IPS DF 19.7 (cell line): ENCODE measurements around the gene NANOS3.
"Not testable (repeated sequence)": the region's sequence is repeated elsewhere in the genome, so short reads cannot be mapped to it uniquely, and the experiment has no call there.

Experiments
- DNase-seq: peaks from one replicate; pipeline ENCODE4 v3.0.0-alpha.2; 2013; ENCODE audit warnings: low read depth, low spot score

Gene NANOS3

GRCh38 chr19:13843104-13843921 lies 33.6 kb upstream of the NANOS3 start:
- no peak for DNase-seq

GRCh38 chr19:13844130-13844631 lies 32.8 kb upstream of the NANOS3 start:
- no peak for DNase-seq

GRCh38 chr19:13846557-13847406 lies 30.2 kb upstream of the NANOS3 start:
- DNase-seq: no peak

- no peak for DNase-seq
Observed at GRCh38 chr19:13847407-13848339, 29.3 kb upstream of the NANOS3 start.

GRCh38 chr19:13848340-13848677 lies 28.6 kb upstream of the NANOS3 start:
- no peak for DNase-seq

GRCh38 chr19:13848798-13849676 lies 27.9 kb upstream of the NANOS3 start:
- DNase-seq: no peak

- DNase-seq: no peak
Observed at GRCh38 chr19:13849991-13850909, 26.7 kb upstream of the NANOS3 start.

GRCh38 chr19:13850910-13851733 lies 25.8 kb upstream of the NANOS3 start:
- DNase-seq: no peak

GRCh38 chr19:13851734-13852114 lies 25.2 kb upstream of the NANOS3 start:
- DNase-seq: not testable (repeated sequence)

GRCh38 chr19:13852171-13852707 lies 24.7 kb upstream of the NANOS3 start:
- DNase-seq: not testable (repeated sequence)

GRCh38 chr19:13856497-13856896 lies 20.4 kb upstream of the NANOS3 start:
- no peak for DNase-seq

- DNase-seq: no peak
Observed at GRCh38 chr19:13859361-13859880, 17.5 kb upstream of the NANOS3 start.

GRCh38 chr19:13860679-13861391 lies 16.1 kb upstream of the NANOS3 start:
- DNase-seq: no peak

- no peak for DNase-seq
Observed at GRCh38 chr19:13861392-13861713, 15.6 kb upstream of the NANOS3 start.

GRCh38 chr19:13861714-13862531 lies 15.0 kb upstream of the NANOS3 start:
- DNase-seq: no peak

GRCh38 chr19:13864046-13864666 lies 12.8 kb upstream of the NANOS3 start:
- no peak for DNase-seq
